ENCODE results near the gene BNIP3.

DNA sequence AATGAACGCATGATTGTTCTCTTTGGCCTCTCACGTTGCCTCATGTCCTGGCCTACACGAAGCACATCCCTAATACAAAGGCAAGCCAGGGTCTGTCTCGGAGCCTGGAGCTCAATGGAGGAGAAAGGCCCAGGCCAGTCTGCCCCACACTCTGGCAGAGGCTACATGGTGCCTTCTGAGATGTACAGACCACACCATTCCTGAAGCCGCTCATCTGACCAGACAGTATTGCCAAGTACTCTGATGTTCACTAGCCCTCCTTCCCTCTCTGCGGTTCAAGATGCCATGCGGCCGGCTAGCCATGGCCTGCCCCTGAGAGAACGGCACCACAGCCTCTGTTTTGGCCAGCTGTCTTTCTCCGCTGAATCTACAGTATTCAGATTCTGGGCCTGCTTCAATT is 5.9 kb downstream of the BNIP3 start:
- TF ChIP-seq NFE2L1 (CRISPR knock-in tag; IDR thresholded peaks at IDR 0.05) (no peak), CTCF (IDR thresholded peaks at IDR 0.05) (no peak), FOXP1 (CRISPR knock-in tag; IDR thresholded peaks at IDR 0.05; ENCODE audit: borderline replicate concordance) (no peak), E2F5 (CRISPR knock-in tag; IDR thresholded peaks at IDR 0.05) (no peak), NR2C2 (CRISPR knock-in tag; IDR thresholded peaks at IDR 0.05) (no peak), CREB1 (CRISPR knock-in tag; IDR thresholded peaks at IDR 0.05) (no peak), ETV6 (CRISPR knock-in tag; IDR thresholded peaks at IDR 0.05) (no peak), SP1 (CRISPR knock-in tag; conservative IDR thresholded peaks at IDR 0.05) (no peak)
- TF ChIP-seq, protein P1, sequence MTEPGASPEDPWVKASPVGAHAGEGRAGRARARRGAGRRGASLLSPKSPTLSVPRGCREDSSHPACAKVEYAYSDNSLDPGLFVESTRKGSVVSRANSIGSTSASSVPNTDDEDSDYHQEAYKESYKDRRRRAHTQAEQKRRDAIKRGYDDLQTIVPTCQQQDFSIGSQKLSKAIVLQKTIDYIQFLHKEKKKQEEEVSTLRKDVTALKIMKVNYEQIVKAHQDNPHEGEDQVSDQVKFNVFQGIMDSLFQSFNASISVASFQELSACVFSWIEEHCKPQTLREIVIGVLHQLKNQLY (CRISPR knock-in tag; IDR thresholded peaks at IDR 0.05) = no peak
- TF ChIP-seq, protein P2, sequence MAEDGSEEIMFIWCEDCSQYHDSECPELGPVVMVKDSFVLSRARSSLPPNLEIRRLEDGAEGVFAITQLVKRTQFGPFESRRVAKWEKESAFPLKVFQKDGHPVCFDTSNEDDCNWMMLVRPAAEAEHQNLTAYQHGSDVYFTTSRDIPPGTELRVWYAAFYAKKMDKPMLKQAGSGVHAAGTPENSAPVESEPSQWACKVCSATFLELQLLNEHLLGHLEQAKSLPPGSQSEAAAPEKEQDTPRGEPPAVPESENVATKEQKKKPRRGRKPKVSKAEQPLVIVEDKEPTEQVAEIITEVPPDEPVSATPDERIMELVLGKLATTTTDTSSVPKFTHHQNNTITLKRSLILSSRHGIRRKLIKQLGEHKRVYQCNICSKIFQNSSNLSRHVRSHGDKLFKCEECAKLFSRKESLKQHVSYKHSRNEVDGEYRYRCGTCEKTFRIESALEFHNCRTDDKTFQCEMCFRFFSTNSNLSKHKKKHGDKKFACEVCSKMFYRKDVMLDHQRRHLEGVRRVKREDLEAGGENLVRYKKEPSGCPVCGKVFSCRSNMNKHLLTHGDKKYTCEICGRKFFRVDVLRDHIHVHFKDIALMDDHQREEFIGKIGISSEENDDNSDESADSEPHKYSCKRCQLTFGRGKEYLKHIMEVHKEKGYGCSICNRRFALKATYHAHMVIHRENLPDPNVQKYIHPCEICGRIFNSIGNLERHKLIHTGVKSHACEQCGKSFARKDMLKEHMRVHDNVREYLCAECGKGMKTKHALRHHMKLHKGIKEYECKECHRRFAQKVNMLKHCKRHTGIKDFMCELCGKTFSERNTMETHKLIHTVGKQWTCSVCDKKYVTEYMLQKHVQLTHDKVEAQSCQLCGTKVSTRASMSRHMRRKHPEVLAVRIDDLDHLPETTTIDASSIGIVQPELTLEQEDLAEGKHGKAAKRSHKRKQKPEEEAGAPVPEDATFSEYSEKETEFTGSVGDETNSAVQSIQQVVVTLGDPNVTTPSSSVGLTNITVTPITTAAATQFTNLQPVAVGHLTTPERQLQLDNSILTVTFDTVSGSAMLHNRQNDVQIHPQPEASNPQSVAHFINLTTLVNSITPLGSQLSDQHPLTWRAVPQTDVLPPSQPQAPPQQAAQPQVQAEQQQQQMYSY (CRISPR knock-in tag; IDR thresholded peaks at IDR 0.05) = no peak
- TF ChIP-seq, protein P3, sequence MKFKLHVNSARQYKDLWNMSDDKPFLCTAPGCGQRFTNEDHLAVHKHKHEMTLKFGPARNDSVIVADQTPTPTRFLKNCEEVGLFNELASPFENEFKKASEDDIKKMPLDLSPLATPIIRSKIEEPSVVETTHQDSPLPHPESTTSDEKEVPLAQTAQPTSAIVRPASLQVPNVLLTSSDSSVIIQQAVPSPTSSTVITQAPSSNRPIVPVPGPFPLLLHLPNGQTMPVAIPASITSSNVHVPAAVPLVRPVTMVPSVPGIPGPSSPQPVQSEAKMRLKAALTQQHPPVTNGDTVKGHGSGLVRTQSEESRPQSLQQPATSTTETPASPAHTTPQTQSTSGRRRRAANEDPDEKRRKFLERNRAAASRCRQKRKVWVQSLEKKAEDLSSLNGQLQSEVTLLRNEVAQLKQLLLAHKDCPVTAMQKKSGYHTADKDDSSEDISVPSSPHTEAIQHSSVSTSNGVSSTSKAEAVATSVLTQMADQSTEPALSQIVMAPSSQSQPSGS (CRISPR knock-in tag; IDR thresholded peaks at IDR 0.05; ENCODE audit: borderline replicate concordance, low read depth) = no peak
- TF ChIP-seq, protein P4, sequence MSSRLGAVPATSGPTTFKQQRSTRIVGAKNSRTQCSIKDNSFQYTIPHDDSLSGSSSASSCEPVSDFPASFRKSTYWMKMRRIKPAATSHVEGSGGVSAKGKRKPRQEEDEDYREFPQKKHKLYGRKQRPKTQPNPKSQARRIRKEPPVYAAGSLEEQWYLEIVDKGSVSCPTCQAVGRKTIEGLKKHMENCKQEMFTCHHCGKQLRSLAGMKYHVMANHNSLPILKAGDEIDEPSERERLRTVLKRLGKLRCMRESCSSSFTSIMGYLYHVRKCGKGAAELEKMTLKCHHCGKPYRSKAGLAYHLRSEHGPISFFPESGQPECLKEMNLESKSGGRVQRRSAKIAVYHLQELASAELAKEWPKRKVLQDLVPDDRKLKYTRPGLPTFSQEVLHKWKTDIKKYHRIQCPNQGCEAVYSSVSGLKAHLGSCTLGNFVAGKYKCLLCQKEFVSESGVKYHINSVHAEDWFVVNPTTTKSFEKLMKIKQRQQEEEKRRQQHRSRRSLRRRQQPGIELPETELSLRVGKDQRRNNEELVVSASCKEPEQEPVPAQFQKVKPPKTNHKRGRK (CRISPR knock-in tag; IDR thresholded peaks at IDR 0.05; ENCODE audit: borderline replicate concordance) = no peak

Data from WTC11 (cell line).